Panc1 (cell line): ENCODE data around the gene CHCHD3.

ENCODE experiments used
- POLR2AphosphoS5 ChIP-seq: IDR thresholded peaks from 2 replicates; pipeline ENCODE4 v1.6.1; 2012; ENCODE audit warnings: mild to moderate bottlenecking, low read depth, low read length, moderate library complexity
- SIN3A ChIP-seq: IDR thresholded peaks from 2 replicates; pipeline ENCODE4 v1.6.1; 2012; ENCODE audit warnings: low read depth, mild to moderate bottlenecking, low read length, moderate library complexity, borderline replicate concordance; ENCODE audit not compliant: insufficient read depth
- TCF7L2 ChIP-seq: IDR thresholded peaks from 2 replicates; pipeline ENCODE4 v1.6.1; 2011; ENCODE audit warnings: mild to moderate bottlenecking, low read depth, low read length, inconsistent platforms
- TF ChIP-seq, protein P1 (sequence below): fragments of 450-650 bp; IDR thresholded peaks from 2 replicates; pipeline ENCODE4 v1.5.1; 2017; ENCODE audit warnings: mild to moderate bottlenecking
- TF ChIP-seq, protein P2 (sequence below), 2 experiments: IDR thresholded peaks; 2 replicates each; pipeline ENCODE4 v1.6.1; 2011 to 2012; ENCODE audit warnings: low read depth in 2 of 2, control low read depth in 1 of 2, low read length in 1 of 2, mild to moderate bottlenecking in 1 of 2, moderate library complexity in 1 of 2; ENCODE audit not compliant: insufficient read depth in 1 of 2

DNA sequence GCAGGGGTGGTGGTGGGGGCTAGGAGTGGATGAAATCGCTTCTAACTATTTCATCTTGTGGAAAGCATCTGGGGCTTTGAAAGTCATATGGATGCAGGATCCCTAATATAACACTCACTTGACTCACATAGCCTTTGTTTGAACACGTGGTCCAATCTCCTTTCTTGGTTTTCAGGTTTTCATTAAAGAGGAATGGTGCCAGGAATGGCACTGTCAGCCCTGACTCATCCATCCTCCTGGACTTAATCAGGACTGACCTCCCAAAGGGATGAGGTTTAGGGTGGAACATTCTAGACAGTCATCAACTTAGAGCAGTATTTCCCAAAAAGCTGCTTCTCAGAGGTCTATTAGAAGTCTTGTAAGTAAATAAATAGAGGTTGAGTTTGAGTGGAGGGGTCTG is 343.6 kb downstream of the CHCHD3 start:
- TF ChIP-seq, protein P1, sequence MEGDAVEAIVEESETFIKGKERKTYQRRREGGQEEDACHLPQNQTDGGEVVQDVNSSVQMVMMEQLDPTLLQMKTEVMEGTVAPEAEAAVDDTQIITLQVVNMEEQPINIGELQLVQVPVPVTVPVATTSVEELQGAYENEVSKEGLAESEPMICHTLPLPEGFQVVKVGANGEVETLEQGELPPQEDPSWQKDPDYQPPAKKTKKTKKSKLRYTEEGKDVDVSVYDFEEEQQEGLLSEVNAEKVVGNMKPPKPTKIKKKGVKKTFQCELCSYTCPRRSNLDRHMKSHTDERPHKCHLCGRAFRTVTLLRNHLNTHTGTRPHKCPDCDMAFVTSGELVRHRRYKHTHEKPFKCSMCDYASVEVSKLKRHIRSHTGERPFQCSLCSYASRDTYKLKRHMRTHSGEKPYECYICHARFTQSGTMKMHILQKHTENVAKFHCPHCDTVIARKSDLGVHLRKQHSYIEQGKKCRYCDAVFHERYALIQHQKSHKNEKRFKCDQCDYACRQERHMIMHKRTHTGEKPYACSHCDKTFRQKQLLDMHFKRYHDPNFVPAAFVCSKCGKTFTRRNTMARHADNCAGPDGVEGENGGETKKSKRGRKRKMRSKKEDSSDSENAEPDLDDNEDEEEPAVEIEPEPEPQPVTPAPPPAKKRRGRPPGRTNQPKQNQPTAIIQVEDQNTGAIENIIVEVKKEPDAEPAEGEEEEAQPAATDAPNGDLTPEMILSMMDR, result no peak
- TF ChIP-seq SIN3A, result no peak
- no peak for TF ChIP-seq POLR2AphosphoS5
- TF ChIP-seq, protein P2, sequence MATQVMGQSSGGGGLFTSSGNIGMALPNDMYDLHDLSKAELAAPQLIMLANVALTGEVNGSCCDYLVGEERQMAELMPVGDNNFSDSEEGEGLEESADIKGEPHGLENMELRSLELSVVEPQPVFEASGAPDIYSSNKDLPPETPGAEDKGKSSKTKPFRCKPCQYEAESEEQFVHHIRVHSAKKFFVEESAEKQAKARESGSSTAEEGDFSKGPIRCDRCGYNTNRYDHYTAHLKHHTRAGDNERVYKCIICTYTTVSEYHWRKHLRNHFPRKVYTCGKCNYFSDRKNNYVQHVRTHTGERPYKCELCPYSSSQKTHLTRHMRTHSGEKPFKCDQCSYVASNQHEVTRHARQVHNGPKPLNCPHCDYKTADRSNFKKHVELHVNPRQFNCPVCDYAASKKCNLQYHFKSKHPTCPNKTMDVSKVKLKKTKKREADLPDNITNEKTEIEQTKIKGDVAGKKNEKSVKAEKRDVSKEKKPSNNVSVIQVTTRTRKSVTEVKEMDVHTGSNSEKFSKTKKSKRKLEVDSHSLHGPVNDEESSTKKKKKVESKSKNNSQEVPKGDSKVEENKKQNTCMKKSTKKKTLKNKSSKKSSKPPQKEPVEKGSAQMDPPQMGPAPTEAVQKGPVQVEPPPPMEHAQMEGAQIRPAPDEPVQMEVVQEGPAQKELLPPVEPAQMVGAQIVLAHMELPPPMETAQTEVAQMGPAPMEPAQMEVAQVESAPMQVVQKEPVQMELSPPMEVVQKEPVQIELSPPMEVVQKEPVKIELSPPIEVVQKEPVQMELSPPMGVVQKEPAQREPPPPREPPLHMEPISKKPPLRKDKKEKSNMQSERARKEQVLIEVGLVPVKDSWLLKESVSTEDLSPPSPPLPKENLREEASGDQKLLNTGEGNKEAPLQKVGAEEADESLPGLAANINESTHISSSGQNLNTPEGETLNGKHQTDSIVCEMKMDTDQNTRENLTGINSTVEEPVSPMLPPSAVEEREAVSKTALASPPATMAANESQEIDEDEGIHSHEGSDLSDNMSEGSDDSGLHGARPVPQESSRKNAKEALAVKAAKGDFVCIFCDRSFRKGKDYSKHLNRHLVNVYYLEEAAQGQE (IDR thresholded peaks at IDR 0.05; ENCODE audit: insufficient read depth in 1 of 2, low read depth in 2 of 2, low read length in 1 of 2), result no peak
- TF ChIP-seq TCF7L2, result no peak
